OCI-LY3 (cell line): ENCODE data around the gene PTGER4.

Experiments
- H2AFZ ChIP-seq: fragments of 200-600, 300-600 bp; shearing (Covaris generic); 2 replicates; pipeline ENCODE4 v1.6.0; 2014; ENCODE audit warnings: antibody characterized with exemption, low read depth, low read length
- H3K27ac ChIP-seq: fragments of 200-600, 300-600 bp; sonication (generic); 2 replicates; pipeline ENCODE4 v1.5.1; 2014; ENCODE audit warnings: mild to moderate bottlenecking, low read length, moderate library complexity, mixed read lengths
- H3K27me3 ChIP-seq: fragments of 200-600, 300-600 bp; sonication (generic); 2 replicates; pipeline ENCODE4 v1.6.1; 2014; ENCODE audit warnings: low read depth, low read length, mixed read lengths
- H3K36me3 ChIP-seq: fragments of 200-600, 300-600 bp; sonication (generic); replicated peaks from 2 replicates; pipeline ENCODE3; 2014; ENCODE audit warnings: low read depth, low read length, mixed read lengths
- H3K4me1 ChIP-seq: fragments of 300-600, 200-600 bp; sonication (generic); 2 replicates; pipeline ENCODE4 v1.6.1; 2014; ENCODE audit warnings: low read length, mixed read lengths
- H3K4me2 ChIP-seq: fragments of 200-600, 300-600 bp; sonication (generic); 2 replicates; pipeline ENCODE4 v1.6.1; 2014; ENCODE audit warnings: low read length, mixed read lengths
- H3K4me3 ChIP-seq: fragments of 300-600, 200-600 bp; sonication (generic); 2 replicates; pipeline ENCODE4 v1.5.1; 2014; ENCODE audit warnings: antibody characterized with exemption, mild to moderate bottlenecking, low read length, moderate library complexity
- H3K79me2 ChIP-seq: fragments of 300-600, 200-600 bp; shearing (Covaris generic); 2 replicates; pipeline ENCODE4 v1.6.1; 2014; ENCODE audit warnings: mild to moderate bottlenecking, low read length, mixed read lengths
- H3K9ac ChIP-seq: fragments of 300-600, 200-600 bp; shearing (Covaris generic); 2 replicates; pipeline ENCODE4 v1.6.0; 2014; ENCODE audit warnings: mild to moderate bottlenecking, low read length, moderate library complexity
- H3K9me3 ChIP-seq: fragments of 200-600, 300-600 bp; shearing (Covaris generic); 2 replicates; pipeline ENCODE4 v1.6.1; 2014; ENCODE audit warnings: low read length, mixed read lengths; ENCODE audit not compliant: insufficient read depth
- H4K20me1 ChIP-seq: fragments of 200-600, 300-600 bp; sonication (generic); 2 replicates; pipeline ENCODE4 v1.6.1; 2016; ENCODE audit warnings: low read length, mixed read lengths; ENCODE audit not compliant: insufficient read depth
- EZH2phosphoT487 ChIP-seq: fragments of 200-600 bp; shearing (Covaris generic); IDR thresholded peaks from 2 replicates; pipeline ENCODE4 v1.6.1; 2018; ENCODE audit warnings: antibody characterized with exemption, mixed run types, low read depth
- TF ChIP-seq, protein P1 (sequence below): fragments of 200-600, 300-600 bp; sonication (generic); IDR thresholded peaks from 2 replicates; pipeline ENCODE4 v1.5.1; 2014; ENCODE audit warnings: antibody characterized with exemption, low read length, low read depth

Gene PTGER4

GRCh38 chr5:40688996-40689395, 9.3 kb downstream of the PTGER4 start:
- Histone ChIP-seq H3K9me3 (no peaks in the 10 kb centered on the region), H4K20me1 (peaks cover 91% of the 10 kb centered on the region), H2AFZ (no peak overlapping the region), H3K27ac (0 out of 2 replicates have a peak overlapping the region, but pooled peaks have one; percentile 94), H3K4me3 (peak overlapping the region; percentile 99), H3K4me2 (peak overlapping the region; percentile 94), H3K79me2 (peaks cover 98% of the 10 kb centered on the region), H3K4me1 (peaks cover 45% of the 10 kb centered on the region), H3K36me3 (peaks cover 70% of the 10 kb centered on the region), H3K27me3 (no peaks in the 10 kb centered on the region), H3K9ac (peak overlapping the region; percentile 26)
- TF ChIP-seq, protein P1, sequence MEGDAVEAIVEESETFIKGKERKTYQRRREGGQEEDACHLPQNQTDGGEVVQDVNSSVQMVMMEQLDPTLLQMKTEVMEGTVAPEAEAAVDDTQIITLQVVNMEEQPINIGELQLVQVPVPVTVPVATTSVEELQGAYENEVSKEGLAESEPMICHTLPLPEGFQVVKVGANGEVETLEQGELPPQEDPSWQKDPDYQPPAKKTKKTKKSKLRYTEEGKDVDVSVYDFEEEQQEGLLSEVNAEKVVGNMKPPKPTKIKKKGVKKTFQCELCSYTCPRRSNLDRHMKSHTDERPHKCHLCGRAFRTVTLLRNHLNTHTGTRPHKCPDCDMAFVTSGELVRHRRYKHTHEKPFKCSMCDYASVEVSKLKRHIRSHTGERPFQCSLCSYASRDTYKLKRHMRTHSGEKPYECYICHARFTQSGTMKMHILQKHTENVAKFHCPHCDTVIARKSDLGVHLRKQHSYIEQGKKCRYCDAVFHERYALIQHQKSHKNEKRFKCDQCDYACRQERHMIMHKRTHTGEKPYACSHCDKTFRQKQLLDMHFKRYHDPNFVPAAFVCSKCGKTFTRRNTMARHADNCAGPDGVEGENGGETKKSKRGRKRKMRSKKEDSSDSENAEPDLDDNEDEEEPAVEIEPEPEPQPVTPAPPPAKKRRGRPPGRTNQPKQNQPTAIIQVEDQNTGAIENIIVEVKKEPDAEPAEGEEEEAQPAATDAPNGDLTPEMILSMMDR: no peak
- TF ChIP-seq EZH2phosphoT487: no peak

DNA sequence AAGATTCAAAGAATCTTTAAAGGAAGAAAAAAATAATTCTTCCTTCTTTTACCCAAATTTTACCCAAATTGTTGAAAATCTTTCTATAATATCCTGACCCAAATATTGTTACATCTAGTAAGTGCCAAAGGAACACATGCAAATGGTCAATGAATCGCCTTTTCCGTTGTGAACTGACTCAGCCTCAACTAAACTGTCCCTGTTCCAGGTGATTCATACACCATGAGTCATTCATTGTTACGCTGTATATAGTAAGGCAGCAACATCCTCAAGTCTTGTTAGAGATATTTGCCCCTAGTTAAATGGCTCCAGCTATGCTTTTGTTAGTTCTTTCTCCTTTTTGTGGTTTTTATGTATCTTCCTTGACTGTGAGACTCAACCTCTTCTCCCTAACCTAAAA, 9.7 kb downstream of the PTGER4 start:
- no peaks in the 10 kb centered on the region for H3K9me3 ChIP-seq
- H3K27me3 ChIP-seq: no peaks in the 10 kb centered on the region
- peaks cover 98% of the 10 kb centered on the region for H3K79me2 ChIP-seq
- no peak overlapping the region for H2AFZ ChIP-seq
- H3K4me1 ChIP-seq: peaks cover 45% of the 10 kb centered on the region
- no peak overlapping the region for H3K27ac ChIP-seq
- peaks cover 70% of the 10 kb centered on the region for H3K36me3 ChIP-seq
- H3K4me3 ChIP-seq: peak overlapping the region; percentile 99; the same call in 1 of the 2 replicates
- no peak for TF ChIP-seq EZH2phosphoT487
- TF ChIP-seq, protein P1: no peak
- H4K20me1 ChIP-seq: peaks cover 91% of the 10 kb centered on the region
- H3K9ac ChIP-seq: peak overlapping the region; percentile 26
- H3K4me2 ChIP-seq: peak overlapping the region; percentile 94

DNA sequence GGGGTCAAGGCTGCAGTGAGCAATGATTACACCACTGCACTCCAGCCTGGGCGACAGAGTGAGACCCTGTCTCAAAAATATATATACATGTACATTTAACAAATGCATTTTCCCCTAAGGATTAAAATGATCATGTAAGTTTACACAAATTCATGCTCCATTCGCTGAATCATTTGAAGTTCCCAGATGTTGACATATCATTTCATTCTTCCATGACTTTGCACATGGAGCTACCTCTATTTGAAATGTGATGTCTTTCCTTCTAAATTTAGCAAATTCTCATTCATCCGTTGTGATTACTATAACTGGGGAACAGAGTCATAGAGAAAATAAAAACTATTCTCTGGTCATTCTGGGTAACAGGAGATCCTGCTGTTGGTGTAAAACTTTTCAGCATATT, 10.6 kb downstream of the PTGER4 start:
- Histone ChIP-seq H3K4me1 (peaks cover 39% of the 10 kb centered on the region), H3K4me2 (no peak overlapping the region), H3K27ac (no peak overlapping the region), H3K4me3 (no peak overlapping the region), H3K36me3 (peaks cover 71% of the 10 kb centered on the region), H3K79me2 (peaks cover 95% of the 10 kb centered on the region), H4K20me1 (peaks cover 89% of the 10 kb centered on the region), H2AFZ (no peak overlapping the region), H3K9me3 (no peaks in the 10 kb centered on the region), H3K27me3 (no peaks in the 10 kb centered on the region), H3K9ac (no peak overlapping the region)
- TF ChIP-seq EZH2phosphoT487: no peak
- TF ChIP-seq, protein P1: no peak

DNA sequence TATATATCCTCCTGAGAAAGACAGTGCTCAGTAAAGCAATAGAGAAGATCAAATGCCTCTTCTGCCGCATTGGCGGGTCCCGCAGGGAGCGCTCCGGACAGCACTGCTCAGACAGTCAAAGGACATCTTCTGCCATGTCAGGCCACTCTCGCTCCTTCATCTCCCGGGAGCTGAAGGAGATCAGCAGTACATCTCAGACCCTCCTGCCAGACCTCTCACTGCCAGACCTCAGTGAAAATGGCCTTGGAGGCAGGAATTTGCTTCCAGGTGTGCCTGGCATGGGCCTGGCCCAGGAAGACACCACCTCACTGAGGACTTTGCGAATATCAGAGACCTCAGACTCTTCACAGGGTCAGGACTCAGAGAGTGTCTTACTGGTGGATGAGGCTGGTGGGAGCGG, 12.2 kb downstream of the PTGER4 start:
- Histone ChIP-seq H2AFZ (no peak overlapping the region), H3K4me3 (no peak overlapping the region), H3K27me3 (no peaks in the 10 kb centered on the region), H4K20me1 (peaks cover 72% of the 10 kb centered on the region), H3K4me1 (peaks cover 22% of the 10 kb centered on the region), H3K36me3 (peaks cover 61% of the 10 kb centered on the region), H3K27ac (no peak overlapping the region), H3K4me2 (no peak overlapping the region), H3K79me2 (peaks cover 78% of the 10 kb centered on the region), H3K9me3 (no peaks in the 10 kb centered on the region), H3K9ac (no peak overlapping the region)
- no peak for TF ChIP-seq EZH2phosphoT487
- TF ChIP-seq, protein P1: no peak
